Measurements from ENCODE around the gene YDJC.

DNA sequence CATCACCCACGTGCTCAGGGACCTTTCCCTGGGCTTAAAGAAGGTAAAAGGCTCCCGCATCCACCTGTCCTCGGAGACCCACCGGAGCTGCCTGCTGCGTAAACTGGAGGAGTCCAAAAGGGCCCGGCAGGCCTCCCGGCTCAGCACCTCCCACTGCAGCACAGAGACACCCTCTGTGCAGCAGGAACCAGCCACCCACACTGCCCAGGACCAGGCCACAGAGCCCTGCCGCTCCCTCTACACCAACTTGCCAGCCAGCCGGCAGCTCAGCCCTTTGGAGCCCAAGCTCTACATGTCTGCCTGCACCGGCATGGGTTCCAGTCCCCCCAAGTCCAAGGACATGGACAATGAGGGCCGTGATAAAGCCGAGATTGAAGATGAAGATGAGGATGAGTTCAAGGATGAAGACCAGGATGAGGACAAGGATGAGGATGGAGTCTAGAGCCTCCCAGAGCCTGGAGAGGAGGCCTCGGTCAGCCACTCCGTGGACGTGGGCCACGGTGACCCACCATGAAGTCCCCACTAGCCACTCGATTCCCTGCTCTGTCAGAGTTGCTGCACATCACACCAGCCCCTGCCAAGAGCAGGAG is 6.9 kb upstream of the YDJC start:
- TF ChIP-seq ZNF274 (IDR thresholded peaks at IDR 0.05; ENCODE audit: low read depth, low read length) (no peak), SUZ12 (IDR thresholded peaks at IDR 0.05; ENCODE audit: extremely low read depth, insufficient read depth, insufficient read length) (no peak)

Data from NT2/D1 (cell line).